Loucy (cell line): ENCODE measurements around the gene FANCC.
A peak's percentile ranks its signal among the peaks of the same experiment; 100 is the strongest.

ENCODE experiments used
- H2AFZ ChIP-seq: fragments of 200-600 bp; sonication (generic); 2 replicates; pipeline ENCODE4 v1.6.0; 2016; ENCODE audit warnings: antibody characterized with exemption, mild to moderate bottlenecking, low read length, moderate library complexity
- H3F3A ChIP-seq: fragments of 200-600 bp; 2 replicates; pipeline ENCODE4 v1.6.0; 2016; ENCODE audit warnings: antibody characterized with exemption, low read depth, mild to moderate bottlenecking
- H3K27me3 ChIP-seq: fragments of 200-600 bp; sonication (generic); 2 replicates; pipeline ENCODE4 v1.6.1; 2014; ENCODE audit warnings: low read length, mild to moderate bottlenecking; ENCODE audit not compliant: insufficient read depth, poor library complexity, severe bottlenecking
- H3K36me3 ChIP-seq: fragments of 200-600 bp; sonication (generic); 2 replicates; pipeline ENCODE4 v1.6.1; 2016; ENCODE audit warnings: low read length; ENCODE audit not compliant: insufficient read depth
- H3K4me1 ChIP-seq: fragments of 200-600 bp; sonication (generic); 2 replicates; pipeline ENCODE4 v1.5.1; 2014; ENCODE audit warnings: low read length, mild to moderate bottlenecking; ENCODE audit not compliant: insufficient read depth, poor library complexity, severe bottlenecking
- H3K4me2 ChIP-seq: fragments of 200-600 bp; sonication (generic); 2 replicates; pipeline ENCODE4 v1.6.0; 2014; ENCODE audit warnings: antibody characterized with exemption, low read length, low read depth, mild to moderate bottlenecking; ENCODE audit not compliant: poor library complexity, severe bottlenecking
- H3K4me3 ChIP-seq: fragments of 200-600 bp; sonication (generic); 2 replicates; pipeline ENCODE4 v1.5.1; 2014; ENCODE audit warnings: low read length, mild to moderate bottlenecking, mixed read lengths; ENCODE audit not compliant: poor library complexity, severe bottlenecking
- H3K79me2 ChIP-seq: fragments of 200-600 bp; sonication (generic); 2 replicates; pipeline ENCODE4 v1.6.1; 2014; ENCODE audit warnings: low read length; ENCODE audit not compliant: insufficient read depth
- H3K9ac ChIP-seq: fragments of 200-600 bp; sonication (generic); 2 replicates; pipeline ENCODE4 v1.6.0; 2014; ENCODE audit warnings: mild to moderate bottlenecking, low read depth, low read length, moderate library complexity; ENCODE audit not compliant: poor library complexity, severe bottlenecking
- H3K9me2 ChIP-seq: fragments of 200-600 bp; sonication (generic); replicated peaks from 2 replicates; pipeline ENCODE4 v1.6.1; 2016; ENCODE audit warnings: low read depth, low read length, mixed read lengths
- H3K9me3 ChIP-seq: fragments of 200-600 bp; sonication (generic); 2 replicates; pipeline ENCODE4 v1.6.1; 2014; ENCODE audit warnings: mild to moderate bottlenecking, antibody characterized with exemption, low read length, low read depth; ENCODE audit not compliant: insufficient read depth
- H4K20me1 ChIP-seq: fragments of 200-600 bp; sonication (generic); 2 replicates; pipeline ENCODE4 v1.6.0; 2014; ENCODE audit warnings: antibody characterized with exemption, low read length, mild to moderate bottlenecking; ENCODE audit not compliant: insufficient read depth, poor library complexity, severe bottlenecking
- EZH2phosphoT487 ChIP-seq: fragments of 200-600 bp; IDR thresholded peaks from 2 replicates; pipeline ENCODE4 v1.6.1; 2018; ENCODE audit warnings: antibody characterized with exemption, mild to moderate bottlenecking, moderate library complexity, borderline replicate concordance
- TF ChIP-seq, protein P1 (sequence below): fragments of 200-600 bp; sonication (generic); conservative IDR thresholded peaks from 2 replicates; pipeline ENCODE4 v1.5.1; 2014; ENCODE audit warnings: mild to moderate bottlenecking, antibody characterized with exemption, low read length

Gene FANCC

DNA sequence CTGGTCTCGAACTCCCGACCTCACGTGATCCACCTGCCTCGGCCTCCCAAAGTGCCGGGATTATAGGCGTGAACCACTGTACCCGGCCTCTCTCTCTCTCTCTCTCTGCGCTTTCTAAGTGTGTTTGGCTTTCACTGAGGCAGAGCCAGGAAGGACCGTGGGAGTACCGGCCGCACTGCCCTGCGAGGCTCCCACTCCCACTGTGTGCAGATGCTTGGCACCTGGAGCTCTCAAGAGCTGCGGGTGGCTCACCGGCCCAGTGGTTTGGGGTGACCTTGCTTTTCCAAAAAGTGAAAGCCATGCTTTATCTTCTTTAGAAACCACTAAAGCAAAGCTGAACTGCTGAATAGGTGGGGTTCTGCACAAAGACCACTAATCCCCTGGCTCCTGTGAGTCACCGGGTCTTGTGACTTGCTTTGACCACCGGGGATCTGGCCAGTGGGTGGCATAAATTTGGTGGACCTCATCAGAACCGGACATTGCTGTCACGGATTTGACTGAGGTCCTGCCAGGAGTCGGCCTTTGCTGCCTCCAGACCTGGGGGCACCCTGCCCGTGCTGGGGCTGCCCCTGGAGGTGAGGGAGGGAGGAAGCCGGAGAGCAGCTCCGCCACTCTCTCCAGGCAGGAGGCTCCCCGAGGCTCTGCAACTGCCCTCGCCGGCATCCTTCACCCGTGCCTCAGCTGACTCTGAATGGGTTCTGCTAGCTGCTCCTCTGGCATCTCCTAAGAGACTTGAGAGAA is 228.9 kb downstream of the FANCC start:
- no peaks in the 10 kb centered on the region for H3K27me3 ChIP-seq
- no peaks in the 10 kb centered on the region for H3K9me3 ChIP-seq
- H3K4me2 ChIP-seq, result no peak overlapping the region
- no peak overlapping the region for H2AFZ ChIP-seq
- no peaks in the 10 kb centered on the region for H3K79me2 ChIP-seq
- H3K4me3 ChIP-seq, result no peak overlapping the region
- H3K9me2 ChIP-seq, result no peaks in the 10 kb centered on the region
- H3K36me3 ChIP-seq, result peaks cover under 1% of the 10 kb centered on the region; the same call in 1 of the 2 replicates
- H3K9ac ChIP-seq, result no peak overlapping the region
- H3K4me1 ChIP-seq, result peaks cover 38% of the 10 kb centered on the region
- TF ChIP-seq, protein P1, sequence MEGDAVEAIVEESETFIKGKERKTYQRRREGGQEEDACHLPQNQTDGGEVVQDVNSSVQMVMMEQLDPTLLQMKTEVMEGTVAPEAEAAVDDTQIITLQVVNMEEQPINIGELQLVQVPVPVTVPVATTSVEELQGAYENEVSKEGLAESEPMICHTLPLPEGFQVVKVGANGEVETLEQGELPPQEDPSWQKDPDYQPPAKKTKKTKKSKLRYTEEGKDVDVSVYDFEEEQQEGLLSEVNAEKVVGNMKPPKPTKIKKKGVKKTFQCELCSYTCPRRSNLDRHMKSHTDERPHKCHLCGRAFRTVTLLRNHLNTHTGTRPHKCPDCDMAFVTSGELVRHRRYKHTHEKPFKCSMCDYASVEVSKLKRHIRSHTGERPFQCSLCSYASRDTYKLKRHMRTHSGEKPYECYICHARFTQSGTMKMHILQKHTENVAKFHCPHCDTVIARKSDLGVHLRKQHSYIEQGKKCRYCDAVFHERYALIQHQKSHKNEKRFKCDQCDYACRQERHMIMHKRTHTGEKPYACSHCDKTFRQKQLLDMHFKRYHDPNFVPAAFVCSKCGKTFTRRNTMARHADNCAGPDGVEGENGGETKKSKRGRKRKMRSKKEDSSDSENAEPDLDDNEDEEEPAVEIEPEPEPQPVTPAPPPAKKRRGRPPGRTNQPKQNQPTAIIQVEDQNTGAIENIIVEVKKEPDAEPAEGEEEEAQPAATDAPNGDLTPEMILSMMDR, result no peak
- TF ChIP-seq EZH2phosphoT487, result no peak
- H4K20me1 ChIP-seq, result no peaks in the 10 kb centered on the region
- no peaks in the 10 kb centered on the region for H3F3A ChIP-seq

DNA sequence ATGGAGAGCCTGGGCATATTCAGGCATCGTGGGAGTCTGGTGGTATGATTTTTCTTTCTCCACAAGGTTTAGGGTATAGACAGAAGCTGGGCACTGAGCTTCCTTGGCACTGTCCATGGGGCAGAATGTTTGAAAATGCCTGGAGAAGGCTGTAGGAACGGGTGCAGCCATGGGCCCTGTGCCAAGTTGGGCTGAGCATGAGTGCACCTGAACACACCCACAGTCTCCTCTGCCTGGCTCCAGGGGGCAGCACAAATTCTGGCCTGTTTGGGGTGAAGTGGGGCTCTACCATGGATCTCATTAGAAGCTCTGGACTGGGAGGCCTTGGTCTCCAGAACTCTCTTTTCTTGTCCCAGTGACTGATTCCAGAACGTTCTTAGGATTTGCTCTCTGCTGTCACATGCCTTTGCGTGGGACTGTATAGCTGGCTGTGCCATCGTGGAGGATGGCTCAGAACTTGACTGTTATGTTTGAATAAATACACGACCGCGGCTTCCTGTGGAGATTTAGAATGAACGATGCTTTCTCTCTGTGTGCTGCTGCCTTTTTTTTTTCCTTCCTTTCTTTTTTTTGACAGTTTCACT is 229.8 kb downstream of the FANCC start:
- no peaks in the 10 kb centered on the region for H3K9me2 ChIP-seq
- peaks cover 7% of the 10 kb centered on the region; the same call in 1 of the 2 replicates for H3K36me3 ChIP-seq
- H3F3A ChIP-seq, result no peaks in the 10 kb centered on the region

DNA sequence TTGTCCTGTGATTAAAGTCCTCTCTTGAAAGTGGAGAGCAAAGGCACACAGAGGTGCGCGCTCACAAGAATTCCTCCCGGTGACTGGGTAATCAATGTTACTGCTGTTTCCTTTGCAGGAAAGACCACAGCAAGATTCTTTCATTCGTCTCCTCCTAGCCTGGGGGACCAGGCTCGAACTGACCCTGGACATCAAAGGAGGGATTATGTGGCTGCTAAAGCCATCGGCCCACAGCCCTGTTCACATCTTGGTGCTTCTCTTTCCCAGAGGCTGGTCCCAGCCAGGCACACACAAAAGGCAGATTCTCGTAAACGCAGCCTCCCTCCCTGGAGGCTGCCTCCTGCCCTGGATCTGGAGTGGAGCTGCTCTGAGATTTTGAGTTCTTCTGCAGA is 230.9 kb downstream of the FANCC start:
- Histone ChIP-seq H3F3A (no peaks in the 10 kb centered on the region), H3K36me3 (peaks cover 17% of the 10 kb centered on the region; the same call in 1 of the 2 replicates), H3K4me3 (no peak overlapping the region), H3K4me2 (no peak overlapping the region), H3K9me3 (no peaks in the 10 kb centered on the region), H3K9me2 (no peaks in the 10 kb centered on the region), H3K79me2 (no peaks in the 10 kb centered on the region), H4K20me1 (no peaks in the 10 kb centered on the region), H3K9ac (no peak overlapping the region), H2AFZ (no peak overlapping the region), H3K4me1 (peaks cover 18% of the 10 kb centered on the region), H3K27me3 (no peaks in the 10 kb centered on the region)
- TF ChIP-seq EZH2phosphoT487, result no peak
- TF ChIP-seq, protein P1, result no peak

More for the DNA sequence above, 229.8 kb downstream of the FANCC start:
- no peak overlapping the region for H3K4me3 ChIP-seq
- peaks cover 30% of the 10 kb centered on the region for H3K4me1 ChIP-seq
- H3K9me3 ChIP-seq, result no peaks in the 10 kb centered on the region
- no peak for TF ChIP-seq EZH2phosphoT487
- TF ChIP-seq, protein P1, result peak; percentile 59
- H3K4me2 ChIP-seq, result no peak overlapping the region
- no peak overlapping the region for H3K9ac ChIP-seq
- no peaks in the 10 kb centered on the region for H3K79me2 ChIP-seq
- H2AFZ ChIP-seq, result no peak overlapping the region
- no peaks in the 10 kb centered on the region for H4K20me1 ChIP-seq
- H3K27me3 ChIP-seq, result no peaks in the 10 kb centered on the region
